GM19397 (cell line): ENCODE measurements around the gene CHAMP1.
"Not testable (repeated sequence)": the region's sequence is repeated elsewhere in the genome, so short reads cannot be mapped to it uniquely, and the experiment has no call there.

ENCODE experiments used
- ATAC-seq: cut with Tn5 transposase; IDR thresholded peaks from one replicate; pipeline ENCODE4 v1.9.1; 2021; ENCODE audit warnings: mild to moderate bottlenecking, moderate library complexity; ENCODE audit not compliant: unreplicated experiment

CHAMP1 gene

DNA sequence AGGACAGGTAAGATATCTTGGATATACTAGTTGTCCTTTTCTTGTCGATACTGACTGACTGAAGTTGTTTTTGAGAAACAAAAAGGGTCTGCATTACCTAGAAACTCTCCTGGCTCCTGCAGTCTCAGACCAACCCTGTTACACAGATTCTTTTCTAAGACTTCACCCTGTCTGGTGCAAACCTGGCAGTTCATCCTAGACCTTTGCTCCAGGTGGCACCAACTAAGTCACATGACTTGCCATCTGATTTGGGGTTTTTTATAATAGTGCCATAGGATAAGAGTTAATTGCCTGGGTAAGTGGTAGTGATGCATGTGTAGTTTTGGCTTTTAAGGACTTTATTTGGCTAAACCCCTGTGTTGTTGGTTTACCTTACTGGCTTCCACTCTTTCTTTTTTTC is 14.3 kb downstream of the CHAMP1 start:
- no peak for ATAC-seq

- ATAC-seq, result no peak
Observed at GRCh38 chr13:114330086-114330485, 15.8 kb downstream of the CHAMP1 start.

GRCh38 chr13:114333881-114334280 is 19.6 kb downstream of the CHAMP1 start:
- not testable (repeated sequence) for ATAC-seq

GRCh38 chr13:114334305-114335053 is 20.2 kb downstream of the CHAMP1 start:
- no peak for ATAC-seq

- not testable (repeated sequence) for ATAC-seq
Observed at GRCh38 chr13:114336457-114336856, 22.2 kb downstream of the CHAMP1 start.

- ATAC-seq, result no peak
Observed at GRCh38 chr13:114338959-114339358, 24.7 kb downstream of the CHAMP1 start.

- no peak for ATAC-seq
Observed at GRCh38 chr13:114339857-114340534, 25.7 kb downstream of the CHAMP1 start.

- ATAC-seq, result no peak
Observed at GRCh38 chr13:114341003-114341777, 26.9 kb downstream of the CHAMP1 start.

DNA sequence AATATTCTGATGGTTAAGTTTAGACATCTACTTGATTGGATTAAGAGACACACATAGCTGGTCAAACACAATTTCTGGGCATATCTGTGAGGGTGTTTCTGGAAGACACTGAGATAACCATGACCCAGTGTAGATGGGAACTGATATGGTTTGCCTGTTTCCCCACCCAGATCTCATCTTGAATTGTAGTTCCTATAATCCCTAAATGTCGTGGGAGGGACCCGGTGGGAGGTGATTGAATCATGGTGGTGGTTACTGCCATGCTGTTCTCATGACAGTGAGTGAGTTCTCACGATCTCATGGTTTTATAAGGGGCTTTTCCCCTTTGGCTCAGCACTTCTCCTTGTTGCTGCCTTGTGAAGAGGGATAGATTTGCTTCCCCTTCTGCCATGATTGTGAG is 33.0 kb downstream of the CHAMP1 start:
- not testable (repeated sequence) for ATAC-seq

- not testable (repeated sequence) for ATAC-seq
Observed at GRCh38 chr13:114352763-114353162, 38.5 kb downstream of the CHAMP1 start.

GRCh38 chr13:114353382-114353781 is 39.1 kb downstream of the CHAMP1 start:
- not testable (repeated sequence) for ATAC-seq
